ENCODE data around the gene CACNA1A.

CACNA1A gene

GRCh38 chr19:13309864-13310263, 196.4 kb downstream of the CACNA1A start:
- DNase-seq (ENCODE audit: low read depth) = no peak

GRCh38 chr19:13303381-13304129, 202.7 kb downstream of the CACNA1A start:
- DNase-seq (ENCODE audit: low read depth) = no peak

- no peak for DNase-seq (ENCODE audit: low read depth)
These were observed 203.6 kb downstream of the CACNA1A start for GRCh38 chr19:13302526-13303270.

- no peak for DNase-seq (ENCODE audit: low read depth)
These were observed 204.5 kb downstream of the CACNA1A start for GRCh38 chr19:13301627-13302334.

GRCh38 chr19:13300421-13301030, 205.8 kb downstream of the CACNA1A start:
- DNase-seq (ENCODE audit: low read depth) = no peak

- DNase-seq (ENCODE audit: low read depth) = no peak
These were observed 206.4 kb downstream of the CACNA1A start for GRCh38 chr19:13299838-13300237.

- DNase-seq (ENCODE audit: low read depth) = no peak
These were observed 207.5 kb downstream of the CACNA1A start for GRCh38 chr19:13298565-13299481.

GRCh38 chr19:13297023-13297422, 209.3 kb downstream of the CACNA1A start:
- no peak for DNase-seq (ENCODE audit: low read depth)

- no peak for DNase-seq (ENCODE audit: low read depth)
These were observed 211.3 kb downstream of the CACNA1A start for GRCh38 chr19:13294812-13295567.

GRCh38 chr19:13291913-13292312, 214.4 kb downstream of the CACNA1A start:
- no peak for DNase-seq (ENCODE audit: low read depth)

- DNase-seq (ENCODE audit: low read depth) = no peak
These were observed 215.5 kb downstream of the CACNA1A start for GRCh38 chr19:13290741-13291140.

GRCh38 chr19:13289295-13289694, 217.0 kb downstream of the CACNA1A start:
- no peak for DNase-seq (ENCODE audit: low read depth)

GRCh38 chr19:13286195-13286985, 219.9 kb downstream of the CACNA1A start:
- no peak for DNase-seq (ENCODE audit: low read depth)

- DNase-seq (ENCODE audit: low read depth) = no peak
These were observed 221.1 kb downstream of the CACNA1A start for GRCh38 chr19:13284929-13285928.

GRCh38 chr19:13283871-13284270, 222.4 kb downstream of the CACNA1A start:
- no peak for DNase-seq (ENCODE audit: low read depth)

- DNase-seq (ENCODE audit: low read depth) = no peak
These were observed 223.7 kb downstream of the CACNA1A start for GRCh38 chr19:13282486-13283065.

GRCh38 chr19:13281567-13282291, 224.6 kb downstream of the CACNA1A start:
- no peak for DNase-seq (ENCODE audit: low read depth)
